Urothelium cell line (cell line): ENCODE measurements around the gene PPP2R2B.

ENCODE experiments used
- DNase-seq: peaks from one replicate; pipeline ENCODE4 v3.0.0; 2011; ENCODE audit warnings: low spot score, mixed read lengths
- FAIRE-seq: peaks from 2 replicates; lab custom pipeline; 2011; peaks lifted over from hg19 to GRCh38; lab: Jason Lieb, UNC

Gene PPP2R2B

DNA sequence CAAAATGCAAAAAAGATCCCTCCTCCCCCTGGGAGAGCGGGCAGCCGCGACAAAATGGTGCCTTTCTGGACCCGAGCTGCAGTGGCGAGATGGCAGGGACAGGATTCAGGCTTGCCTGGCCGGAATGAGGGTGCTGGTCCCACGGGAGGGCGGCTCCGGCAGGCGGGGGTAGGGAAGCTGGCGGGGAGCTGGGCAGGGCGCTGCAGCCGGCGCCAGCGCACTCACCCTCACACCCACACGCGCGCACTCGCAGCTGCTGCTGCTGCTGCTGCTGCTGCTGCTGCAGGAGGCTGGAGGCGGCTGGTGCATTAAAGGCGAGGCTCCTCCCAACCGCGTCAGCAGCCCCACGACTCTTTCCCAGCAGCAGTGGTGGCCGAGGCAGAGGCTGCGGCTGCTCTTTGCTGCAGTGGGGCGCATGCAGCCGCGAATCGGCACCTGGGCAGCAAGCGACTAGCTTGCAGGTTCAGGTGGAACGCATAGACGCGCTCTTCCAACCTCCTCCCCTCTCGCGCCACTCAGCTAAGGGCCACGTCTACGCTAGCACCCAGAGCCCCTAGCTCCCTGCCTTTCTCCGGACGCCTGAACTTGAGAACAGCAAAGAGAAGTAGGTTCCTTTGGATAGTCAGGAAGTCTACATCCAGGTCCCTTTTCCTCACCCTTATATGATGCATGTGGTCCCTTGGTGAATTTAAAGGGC, at the start of gene PPP2R2B:
TSS of gene PPP2R2B (minus strand) at position 282 of the 697 bp plus-strand sequence.
- no peak for FAIRE-seq
- peak; percentile 68 for DNase-seq

DNA sequence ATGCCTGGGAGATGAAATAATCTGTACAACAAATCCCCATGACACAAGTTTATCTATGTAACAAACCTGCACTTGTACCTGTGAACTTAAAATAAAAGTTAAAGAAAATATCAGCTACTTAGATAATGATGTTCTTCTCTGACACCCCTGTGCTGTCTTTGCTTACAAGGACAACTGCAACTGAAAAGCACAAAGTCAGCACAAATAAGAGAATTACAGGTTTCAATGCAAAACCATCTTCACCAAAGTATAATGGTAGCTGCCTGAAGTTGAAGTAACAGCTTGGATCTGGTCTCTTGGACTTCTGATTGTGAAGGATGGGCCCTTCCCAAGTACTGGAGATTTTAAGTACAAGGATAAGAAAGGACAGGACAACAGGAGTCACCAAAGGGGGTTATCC, 45.6 kb upstream of the PPP2R2B start:
- no peak for FAIRE-seq
- DNase-seq, result no peak

DNA sequence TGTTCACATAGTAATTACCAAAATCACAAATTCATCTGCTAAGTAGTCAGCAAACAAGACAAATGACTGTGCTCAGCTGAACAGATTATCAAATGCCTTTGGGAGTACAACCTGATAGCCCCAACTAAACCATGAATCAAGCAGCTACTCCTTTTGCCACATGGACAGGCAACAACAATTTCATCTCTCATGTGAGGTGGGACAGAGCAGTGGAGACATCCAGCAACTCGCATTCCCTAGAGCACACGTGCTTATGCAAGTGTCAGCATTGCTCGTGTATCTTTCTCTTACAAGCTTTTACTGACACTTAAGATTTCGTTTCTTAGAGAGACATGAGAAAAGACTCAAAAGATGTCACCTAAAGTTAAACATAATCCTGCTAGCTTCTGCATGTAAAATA, 42.7 kb upstream of the PPP2R2B start:
- FAIRE-seq, result no peak
- no peak for DNase-seq

DNA sequence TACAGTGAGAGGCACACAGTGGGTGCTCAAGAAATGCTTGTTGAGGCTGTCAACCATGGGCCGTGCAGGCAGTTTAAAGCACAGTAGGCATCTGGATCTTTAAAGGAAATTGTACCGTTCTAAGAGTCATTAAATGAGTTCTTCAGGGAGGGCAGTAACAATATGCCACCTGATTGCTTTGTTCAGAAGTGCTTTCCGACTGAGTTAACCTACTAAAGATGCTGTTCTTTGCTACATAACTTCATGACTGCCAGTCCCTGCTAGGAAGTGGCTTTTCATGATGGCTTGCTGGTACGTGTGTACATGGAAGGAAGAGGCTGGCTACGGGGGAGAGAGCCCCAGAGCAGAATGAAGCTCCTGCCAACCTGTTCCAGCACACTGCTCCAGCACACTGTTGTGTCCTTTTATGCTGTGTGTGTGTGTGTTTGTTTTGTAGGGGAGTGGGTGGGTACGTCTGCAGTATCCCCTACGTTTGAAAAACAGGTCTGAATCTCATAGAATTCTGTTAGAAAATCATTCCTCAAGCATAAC, 41.9 kb upstream of the PPP2R2B start:
- no peak for FAIRE-seq

DNA sequence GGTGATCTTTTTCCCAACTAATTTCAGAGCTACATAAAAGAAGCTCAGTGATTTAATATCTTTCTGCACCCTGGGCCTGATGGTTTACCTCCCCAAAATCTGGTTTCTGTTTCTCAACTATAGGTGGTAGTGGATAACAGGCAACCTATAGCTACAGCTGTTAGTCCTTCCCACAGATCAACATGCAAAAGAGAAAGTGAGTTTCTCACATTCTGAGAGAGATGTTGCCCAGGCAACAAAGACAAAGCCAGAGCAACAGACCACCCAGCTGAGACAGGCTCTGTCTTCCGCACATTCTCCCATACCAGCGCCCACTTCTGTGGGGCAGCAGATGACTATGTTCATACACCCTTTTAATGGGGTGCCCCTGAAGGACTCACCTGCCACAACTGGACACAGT, 40.7 kb upstream of the PPP2R2B start:
- DNase-seq (no peak), FAIRE-seq (no peak)

More for the DNA sequence above, 41.9 kb upstream of the PPP2R2B start:
- no peak for DNase-seq

DNA sequence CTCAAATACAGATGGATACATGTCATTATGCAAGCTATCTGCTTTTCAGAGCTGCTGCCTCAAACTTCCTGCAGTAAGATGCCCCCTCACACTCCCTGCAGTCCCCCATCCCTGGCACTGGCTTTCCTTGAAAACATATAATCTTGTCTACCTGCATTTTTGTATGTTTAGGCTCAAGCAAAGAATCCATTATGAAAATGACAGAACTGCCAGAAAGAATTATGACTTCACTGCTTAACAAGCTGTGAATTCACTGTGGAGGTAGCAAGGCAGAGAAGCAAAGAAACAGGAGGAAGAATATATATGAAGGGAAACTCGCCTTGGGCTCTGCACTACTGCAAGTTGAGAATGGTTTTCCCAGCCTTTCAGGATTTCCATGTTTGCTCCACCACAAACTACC, 39.4 kb upstream of the PPP2R2B start:
- DNase-seq (no peak), FAIRE-seq (no peak)

DNA sequence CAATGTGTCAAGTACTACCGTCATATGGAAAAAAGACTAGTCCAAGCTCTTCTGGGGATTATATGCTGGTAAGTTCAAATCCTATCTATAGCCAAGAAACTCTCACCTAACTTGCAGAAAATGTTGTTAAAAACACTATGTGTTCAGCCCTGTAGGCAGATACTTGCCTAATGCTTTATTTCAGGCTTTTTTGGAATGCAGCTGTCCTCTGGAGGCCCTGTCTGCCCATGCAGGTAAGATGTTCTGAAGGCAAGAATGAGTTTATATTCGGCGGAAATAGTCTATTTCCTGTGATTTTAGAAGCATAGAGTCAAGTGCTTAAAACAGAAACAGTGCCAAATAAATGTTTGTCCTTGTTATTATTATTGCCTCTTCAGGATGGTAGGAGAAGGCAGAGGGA, 34.3 kb upstream of the PPP2R2B start:
- FAIRE-seq (no peak), DNase-seq (no peak)

DNA sequence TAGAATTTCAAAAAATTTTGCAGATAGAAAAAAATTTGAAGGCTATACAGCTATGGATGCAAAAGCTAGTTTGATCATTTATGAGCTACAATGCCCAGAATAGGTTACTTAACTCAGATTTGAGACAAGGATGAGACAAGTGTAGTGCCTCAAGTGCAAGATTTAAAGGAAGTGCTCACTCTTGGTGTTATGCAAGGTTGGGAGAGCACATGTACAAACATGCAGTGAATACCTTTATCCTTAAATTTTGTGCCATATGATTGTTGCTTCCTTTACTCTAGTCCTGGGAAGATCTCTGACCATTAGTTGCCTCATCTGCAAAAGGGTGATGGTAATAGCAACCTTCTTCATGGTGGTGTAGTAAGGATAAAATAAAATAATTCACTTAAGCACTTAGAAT, 31.7 kb upstream of the PPP2R2B start:
- no peak for FAIRE-seq
- DNase-seq, result no peak

DNA sequence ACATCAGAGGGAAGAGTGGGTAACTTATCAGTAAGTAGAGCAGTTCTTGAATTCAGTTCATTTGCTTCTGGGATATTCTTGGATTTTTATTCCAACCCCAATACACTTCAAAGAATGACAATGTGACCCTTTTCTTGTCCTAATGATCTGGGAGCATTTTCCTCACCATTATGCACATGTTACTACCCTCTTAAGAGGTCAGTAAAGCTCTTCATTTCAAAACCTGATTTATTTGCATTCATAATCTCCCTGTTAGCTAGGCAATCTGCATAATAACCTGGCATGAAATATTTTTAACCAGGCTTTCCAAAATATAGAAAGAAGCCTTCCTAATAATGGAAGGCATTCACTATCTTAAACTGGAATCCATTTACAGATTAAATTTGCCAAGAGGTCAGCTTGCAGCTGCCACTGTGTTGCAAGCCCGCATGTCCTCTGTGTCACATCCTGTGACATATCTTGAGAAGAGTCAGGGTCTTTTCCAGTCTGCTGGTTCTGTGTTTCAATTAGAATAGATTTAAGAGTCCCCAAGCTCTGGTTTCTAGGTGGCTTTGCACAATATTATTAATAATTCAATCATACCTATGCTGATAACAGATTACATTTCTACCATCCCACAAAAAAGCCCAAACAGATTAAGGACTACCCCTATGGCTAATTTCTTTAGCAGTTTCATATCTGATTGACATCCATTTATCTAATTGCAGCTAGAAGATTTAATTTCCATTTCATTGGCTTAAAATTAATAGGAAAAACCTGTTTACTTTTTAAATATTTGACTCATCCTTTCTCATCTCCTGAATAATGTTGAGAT, 30.9 kb upstream of the PPP2R2B start:
- DNase-seq (no peak), FAIRE-seq (no peak)

DNA sequence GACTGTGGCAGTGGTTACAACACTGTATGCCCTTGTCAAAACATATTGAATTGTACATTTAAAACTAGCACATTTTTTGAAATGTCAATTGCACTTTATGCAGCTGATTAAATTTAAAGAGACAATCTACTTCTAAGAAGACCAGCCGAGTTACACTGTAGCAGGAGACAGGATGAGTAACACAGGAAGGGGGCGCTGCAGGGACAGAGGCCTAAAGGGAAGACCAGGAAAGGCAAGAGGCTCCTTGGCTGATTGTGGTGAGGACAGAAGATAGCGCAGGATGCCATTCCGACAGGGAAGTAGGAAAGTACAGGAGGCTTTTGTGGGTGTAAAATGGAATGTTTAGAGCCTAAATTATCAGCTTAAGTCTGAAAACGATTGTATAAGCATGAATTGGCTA, 28.2 kb upstream of the PPP2R2B start:
- peak; percentile 24 for DNase-seq

DNA sequence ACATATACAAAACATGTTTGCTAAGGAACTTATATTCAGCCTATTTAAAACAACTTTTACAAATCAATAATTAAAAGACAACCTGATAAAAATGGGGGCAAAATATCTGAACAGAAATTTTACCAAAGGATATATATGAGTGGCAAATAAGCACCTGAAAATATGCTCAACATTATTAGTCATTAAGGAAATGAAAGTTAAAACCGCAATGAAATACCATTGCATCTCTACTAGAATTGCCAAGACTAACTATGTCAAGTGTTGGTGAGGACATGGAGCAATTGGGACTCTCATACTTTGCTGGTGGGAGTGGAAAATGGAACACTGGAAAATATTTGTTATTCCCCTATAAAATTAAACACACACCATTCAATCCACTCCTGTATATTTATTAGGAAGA, 26.3 kb upstream of the PPP2R2B start:
- FAIRE-seq, result no peak
- DNase-seq, result no peak

More for the DNA sequence above, 28.2 kb upstream of the PPP2R2B start:
- no peak for FAIRE-seq

DNA sequence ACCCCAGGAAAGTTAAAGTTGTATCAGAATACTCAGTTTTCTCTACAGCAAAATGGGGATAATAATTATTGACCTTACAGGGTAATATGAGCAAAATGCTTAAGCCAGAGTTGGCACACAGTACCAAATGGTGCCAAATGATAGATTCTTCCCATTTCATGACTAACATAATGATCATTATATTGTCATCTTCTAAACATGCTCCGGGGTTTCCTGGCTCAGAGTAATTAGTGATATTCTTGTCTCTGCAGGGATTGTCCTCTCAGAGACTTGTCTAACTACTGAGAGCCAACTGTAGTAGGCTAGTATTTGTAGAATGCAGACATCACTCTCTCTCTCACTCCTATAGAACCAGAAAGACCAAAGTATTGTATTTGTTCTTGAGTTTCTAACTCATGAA, 25.2 kb upstream of the PPP2R2B start:
- FAIRE-seq (no peak), DNase-seq (no peak)

DNA sequence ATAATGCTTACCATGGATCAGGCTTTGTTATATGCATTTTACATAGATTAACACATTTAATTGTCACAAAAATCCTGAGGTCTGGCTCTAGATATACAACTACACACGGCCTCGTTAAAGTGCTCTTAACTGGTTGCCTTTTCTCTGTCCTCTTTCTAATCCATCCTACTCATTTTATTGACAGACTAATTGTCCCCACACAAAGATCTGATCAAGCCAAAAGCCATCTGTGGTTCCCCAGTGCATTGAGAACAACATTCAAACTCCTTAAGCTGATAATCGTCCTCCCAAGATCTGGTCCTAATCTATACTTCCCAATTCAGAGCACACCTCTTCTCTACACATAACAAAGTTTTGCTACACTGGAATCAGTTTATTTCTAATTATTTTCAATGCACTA, 23.9 kb upstream of the PPP2R2B start:
- no peak for FAIRE-seq
- DNase-seq, result no peak

DNA sequence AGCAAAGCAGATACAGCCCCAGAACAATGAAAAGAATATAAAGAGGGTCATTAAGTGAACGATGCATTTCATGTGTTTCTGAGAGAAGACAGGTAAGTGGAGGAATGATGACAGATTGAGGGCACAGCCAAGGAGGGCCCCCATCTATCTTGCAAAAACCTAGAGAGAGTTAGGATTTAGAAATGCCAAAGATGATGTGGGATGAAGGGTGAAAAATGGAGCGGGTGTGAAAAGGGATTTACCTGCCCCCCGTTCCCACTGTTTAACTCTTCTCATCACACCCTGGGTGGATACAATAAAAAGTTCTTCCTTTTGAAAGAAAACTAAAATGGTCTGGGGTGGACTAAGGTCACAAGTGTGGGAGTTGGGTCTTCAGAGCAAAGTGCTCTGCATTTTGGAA, 18.5 kb upstream of the PPP2R2B start:
- FAIRE-seq (no peak), DNase-seq (no peak)

DNA sequence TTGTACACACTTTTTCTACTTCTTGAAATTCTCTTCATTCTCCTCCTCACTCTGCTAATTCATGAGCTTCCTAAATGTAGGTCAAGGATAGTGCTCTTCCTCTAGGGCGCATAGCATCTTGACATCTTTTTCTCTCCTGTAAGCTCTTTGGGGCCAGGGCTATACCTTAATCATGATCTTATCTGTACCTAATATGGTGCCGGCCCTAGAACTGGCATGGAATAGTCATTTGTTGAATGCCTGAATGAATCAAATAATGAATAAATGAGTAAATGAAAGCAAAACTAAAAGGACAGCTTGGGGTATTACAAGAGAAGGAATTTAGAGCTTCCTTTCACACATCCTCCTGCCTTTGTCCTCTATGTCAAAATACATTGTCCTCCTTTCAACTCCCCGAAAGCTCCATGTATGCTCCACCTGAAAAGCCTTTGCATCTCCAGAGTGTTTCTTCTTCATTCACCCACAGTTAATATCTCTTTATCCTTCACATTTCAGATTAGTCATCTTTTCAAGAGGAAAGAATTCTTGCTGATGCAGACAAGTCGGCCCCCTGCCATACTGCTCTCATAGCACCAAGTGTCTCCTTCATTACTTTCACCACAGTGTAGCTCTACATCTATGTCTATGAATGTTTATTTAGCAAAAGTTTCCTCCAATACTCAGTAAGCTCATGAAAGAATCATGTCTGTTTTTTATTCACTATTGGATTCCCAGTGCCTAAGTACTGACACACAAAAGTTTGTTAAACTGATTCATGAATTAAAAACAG, 16.4 kb upstream of the PPP2R2B start:
- FAIRE-seq (no peak), DNase-seq (no peak)

DNA sequence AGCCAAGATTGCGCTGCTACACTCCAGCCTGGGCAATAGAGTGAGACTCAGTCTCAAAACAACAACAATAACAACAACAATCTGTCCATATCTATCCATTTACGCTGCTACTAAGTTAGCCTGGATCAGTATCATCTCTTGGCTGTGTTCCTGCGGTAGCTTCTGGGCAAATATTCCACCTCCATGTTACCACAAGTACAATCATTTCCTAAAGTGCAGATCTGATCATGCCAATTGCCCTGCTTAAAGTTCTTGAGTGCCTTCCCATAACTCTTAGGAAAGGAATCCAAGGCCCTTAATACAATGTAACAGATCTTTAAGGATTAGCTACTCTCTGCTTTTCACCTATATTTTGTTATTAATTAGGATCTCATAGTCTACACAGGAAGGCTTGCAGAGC, 15.4 kb upstream of the PPP2R2B start:
- no peak for DNase-seq
- no peak for FAIRE-seq

DNA sequence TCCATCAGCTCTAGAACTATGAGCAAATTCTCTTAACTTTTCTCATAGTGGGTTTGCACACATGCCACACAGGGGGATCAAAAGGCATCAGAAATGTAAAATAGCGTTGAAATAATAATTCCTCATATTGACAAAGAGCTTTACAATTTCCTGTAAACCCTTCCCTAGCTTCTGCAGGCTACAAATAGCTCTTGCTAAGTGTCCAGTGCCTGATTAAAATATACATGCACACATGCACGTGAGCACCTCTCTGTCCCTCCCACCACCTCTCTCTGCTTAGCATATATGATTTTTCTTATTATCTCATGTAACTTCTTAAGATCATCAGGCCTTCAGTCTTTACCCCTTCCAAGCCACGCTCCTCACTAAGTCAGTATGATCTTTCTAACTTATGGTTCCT, 13.7 kb upstream of the PPP2R2B start:
- DNase-seq (no peak), FAIRE-seq (no peak)

DNA sequence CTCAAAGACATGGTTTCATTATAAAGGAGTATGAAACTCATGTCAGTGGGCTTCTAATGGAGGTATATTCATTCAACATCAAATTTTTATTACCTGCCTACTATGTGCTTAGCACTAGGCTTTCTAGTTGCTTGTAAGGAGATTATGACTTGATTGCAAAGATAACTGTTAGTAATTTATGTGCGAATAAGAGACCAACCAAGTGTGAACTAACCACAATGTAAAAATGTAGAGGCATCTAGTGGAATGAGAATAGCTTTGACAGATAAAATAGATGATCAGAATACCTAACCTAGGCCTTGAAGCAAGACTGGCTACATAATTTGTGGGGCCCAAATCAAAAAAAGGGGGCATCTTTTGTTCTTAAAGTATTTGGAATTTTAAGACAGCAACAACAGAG, 13.0 kb upstream of the PPP2R2B start:
- no peak for FAIRE-seq
- DNase-seq, result no peak

DNA sequence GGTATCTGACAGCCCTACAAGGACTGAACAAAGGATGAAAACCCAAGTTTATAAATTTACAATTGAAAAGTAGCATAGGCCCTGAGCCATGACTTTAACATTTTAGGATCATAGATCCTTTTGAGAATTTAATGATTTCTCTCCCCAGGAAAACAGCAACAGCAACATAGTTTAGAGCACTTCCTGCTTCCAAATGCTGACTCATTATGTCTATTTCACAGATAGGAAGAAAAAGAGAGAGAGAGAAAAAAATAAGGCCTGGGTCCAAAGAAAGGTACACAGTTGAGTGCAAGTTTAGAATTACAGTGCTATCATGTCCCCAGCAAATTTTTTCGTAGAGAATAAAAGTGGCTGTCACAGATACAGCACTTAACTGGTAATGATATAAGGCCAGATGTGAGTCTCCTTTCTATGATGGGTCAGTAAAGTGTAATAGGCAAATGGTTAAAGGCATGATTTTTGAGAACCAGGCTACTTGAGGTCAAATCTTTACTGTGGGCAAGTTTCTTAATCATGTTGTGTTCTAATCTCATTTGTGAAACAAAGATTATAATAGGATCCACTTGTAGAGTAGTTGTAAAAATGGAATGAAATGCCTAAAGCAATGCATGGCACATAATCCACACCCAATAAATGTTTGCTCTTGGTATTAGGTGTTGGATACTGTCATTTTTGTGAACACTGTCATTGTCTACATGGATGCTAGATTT, 12.3 kb upstream of the PPP2R2B start:
- FAIRE-seq, result no peak

DNA sequence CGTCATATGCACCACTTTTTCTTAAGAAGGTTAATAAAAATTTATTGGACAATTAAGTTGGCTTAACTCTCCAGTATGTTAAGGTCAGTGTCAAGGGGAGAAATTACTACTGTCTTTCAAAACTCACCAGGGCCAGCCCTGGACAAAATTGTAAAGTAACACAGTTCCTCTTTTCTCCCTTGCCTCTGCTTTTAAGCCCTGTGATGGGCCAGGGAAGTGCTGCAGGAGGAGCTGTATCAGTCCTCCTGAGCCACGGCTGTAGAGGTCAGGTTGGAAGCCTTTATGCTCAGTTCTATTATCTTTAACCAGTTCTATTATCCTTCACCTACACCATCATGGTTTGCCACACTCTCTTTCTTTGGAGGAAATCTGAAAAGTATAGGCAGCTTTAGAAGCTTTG, 11.5 kb upstream of the PPP2R2B start:
- no peak for FAIRE-seq
- DNase-seq, result no peak

More for the DNA sequence above, 12.3 kb upstream of the PPP2R2B start:
- DNase-seq, result no peak

DNA sequence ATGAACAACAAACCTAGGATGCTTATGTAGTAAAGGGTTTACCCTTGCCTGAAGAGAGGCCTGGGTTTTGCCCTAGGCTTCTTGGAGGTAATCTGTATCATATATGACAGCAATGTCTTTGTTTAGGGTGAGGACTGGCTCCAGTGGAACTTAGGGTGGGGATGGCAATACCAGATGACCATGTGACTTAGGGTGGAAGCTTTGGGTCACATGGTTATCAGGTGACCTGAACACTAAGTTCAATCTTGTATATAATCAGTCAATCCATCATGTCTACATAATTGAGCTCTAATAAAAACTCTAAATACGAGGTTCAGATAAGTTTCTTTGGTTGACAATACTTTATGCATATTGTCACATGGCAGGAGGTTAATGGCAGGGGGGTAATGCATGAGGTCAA, 10.6 kb upstream of the PPP2R2B start:
- FAIRE-seq (no peak), DNase-seq (no peak)
